Nephron (organoid): Measurements from ENCODE around the gene OR6C65.
"Not testable (repeated sequence)": the region's sequence is repeated elsewhere in the genome, so short reads cannot be mapped to it uniquely, and the experiment has no call there.

Experiments used
- H3K27ac Mint-ChIP-seq, 3 experiments: 2 replicates each; pipeline ENCODE4 v1.8.0; 2020; ENCODE audit warnings: mixed read lengths in 3 of 3, mild to moderate bottlenecking in 2 of 3, moderate library complexity in 1 of 3
- H3K27me3 Mint-ChIP-seq: 2 replicates; pipeline ENCODE4 v1.8.0; 2021; ENCODE audit warnings: low read depth, mild to moderate bottlenecking, moderate library complexity, mixed read lengths
- H3K36me3 Mint-ChIP-seq: 2 replicates; pipeline ENCODE4 v1.8.0; 2020; ENCODE audit warnings: low read depth, mixed read lengths
- H3K4me1 Mint-ChIP-seq: 2 replicates; pipeline ENCODE4 v1.8.0; 2020; ENCODE audit warnings: mixed read lengths
- H3K4me3 Mint-ChIP-seq, 3 experiments: 2 replicates each; pipeline ENCODE4 v1.8.0; 2020; ENCODE audit warnings: mild to moderate bottlenecking in 3 of 3, mixed read lengths in 3 of 3, moderate library complexity in 2 of 3
- H3K9me3 Mint-ChIP-seq: 2 replicates; pipeline ENCODE4 v1.8.0; 2020; ENCODE audit warnings: mixed read lengths
- CTCF ChIP-seq, 3 experiments: fragments of 200-600 bp; sonication (generic); IDR thresholded peaks; one replicate each; pipeline ENCODE4 v1.5.0; 2021; ENCODE audit warnings: antibody characterized with exemption in 3 of 3; ENCODE audit not compliant: unreplicated experiment in 3 of 3

Gene OR6C65

DNA sequence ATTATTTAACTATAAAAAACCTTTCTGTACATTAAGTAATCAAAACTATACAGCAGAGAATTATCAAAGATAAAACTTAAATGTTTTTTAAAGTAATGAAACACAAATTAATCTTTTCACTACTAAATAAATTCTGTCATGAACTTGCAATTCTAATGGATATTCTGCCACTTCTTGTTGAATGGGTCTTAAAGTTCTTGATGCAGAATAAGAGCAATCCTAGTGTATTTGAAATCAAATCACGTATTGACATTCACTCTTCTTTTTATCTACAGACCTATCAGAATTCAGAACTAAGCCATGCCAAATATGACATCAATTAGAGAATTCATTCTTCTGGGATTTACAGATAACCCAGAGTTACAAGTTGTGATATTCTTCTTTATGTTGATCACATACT is at the start of gene OR6C65:
Gene OR6C65 (plus strand): TSS at position 301 of the 400 bp plus-strand sequence. CDS start 0 bp downstream, at position 301.
- Mint-ChIP-seq H3K9me3 (no peaks in the 10 kb centered on the region), H3K27me3 (no peaks in the 10 kb centered on the region), H3K4me1 (no peaks in the 10 kb centered on the region), H3K4me3 (no peak within 1 kb of the TSS), H3K36me3 (no peaks in the 10 kb centered on the region), H3K27ac (no peak within 1 kb of the TSS)
- TF ChIP-seq CTCF (IDR thresholded peaks at IDR 0.05; ENCODE audit: unreplicated experiment in 3 of 3), result no peak

- not testable (repeated sequence) for H3K4me3 Mint-ChIP-seq, H3K9me3 Mint-ChIP-seq, H3K27me3 Mint-ChIP-seq, H3K4me1 Mint-ChIP-seq, H3K36me3 Mint-ChIP-seq, H3K27ac Mint-ChIP-seq
Observed at GRCh38 chr12:55355338-55355737, 45.0 kb upstream of the OR6C65 start.

- Mint-ChIP-seq H3K9me3 (no peaks in the 10 kb centered on the region), H3K36me3 (no peaks in the 10 kb centered on the region), H3K27ac (no peak within 1 kb of the TSS), H3K4me3 (no peak within 1 kb of the TSS), H3K27me3 (peaks cover 5% of the 10 kb centered on the region), H3K4me1 (no peaks in the 10 kb centered on the region)
- no peak for TF ChIP-seq CTCF (IDR thresholded peaks at IDR 0.05; ENCODE audit: unreplicated experiment in 3 of 3)
Observed at GRCh38 chr12:55362675-55363074, 37.7 kb upstream of the OR6C65 start, which contains the start of gene OR6C75. Gene OR6C75, plus strand, starts transcription at chr12:55362975. Its CDS starts 2,136 bp downstream, at chr12:55365111.

- TF ChIP-seq CTCF (IDR thresholded peaks at IDR 0.05; ENCODE audit: unreplicated experiment in 3 of 3), result no peak
- Mint-ChIP-seq H3K27ac (no peak overlapping the region), H3K9me3 (no peaks in the 10 kb centered on the region), H3K36me3 (no peaks in the 10 kb centered on the region), H3K4me3 (no peak overlapping the region), H3K27me3 (peaks cover 5% of the 10 kb centered on the region), H3K4me1 (no peaks in the 10 kb centered on the region)
Observed at GRCh38 chr12:55365086-55365485, 35.2 kb upstream of the OR6C65 start.

GRCh38 chr12:55372521-55372920 is 27.8 kb upstream of the OR6C65 start:
- Mint-ChIP-seq H3K27ac (no peak overlapping the region), H3K36me3 (no peaks in the 10 kb centered on the region), H3K4me1 (no peaks in the 10 kb centered on the region), H3K27me3 (no peaks in the 10 kb centered on the region), H3K9me3 (no peaks in the 10 kb centered on the region), H3K4me3 (no peak overlapping the region)
- no peak for TF ChIP-seq CTCF (IDR thresholded peaks at IDR 0.05; ENCODE audit: unreplicated experiment in 3 of 3)

DNA sequence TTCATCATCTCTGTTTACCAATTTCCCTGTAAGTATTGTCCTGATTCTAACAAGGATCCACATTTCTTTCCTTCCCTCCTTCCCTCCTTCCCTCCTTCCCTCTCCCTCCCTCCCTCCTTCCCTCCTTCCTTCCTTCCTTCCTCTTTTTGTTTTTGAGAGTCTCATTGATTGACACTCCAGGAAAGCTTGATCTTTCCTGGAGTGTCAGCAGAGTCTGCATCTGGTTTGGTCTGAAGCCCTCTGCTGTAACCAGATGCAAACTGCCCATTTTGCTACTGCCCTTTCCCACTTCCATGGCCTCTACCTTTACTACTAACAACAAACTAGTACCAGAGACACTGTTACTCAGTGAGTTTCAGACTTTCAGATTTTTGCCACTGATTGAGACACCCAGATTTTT is 14.4 kb upstream of the OR6C65 start:
- no peak overlapping the region for H3K4me3 Mint-ChIP-seq
- H3K27me3 Mint-ChIP-seq, result no peaks in the 10 kb centered on the region
- H3K9me3 Mint-ChIP-seq, result no peaks in the 10 kb centered on the region
- H3K36me3 Mint-ChIP-seq, result no peaks in the 10 kb centered on the region
- H3K27ac Mint-ChIP-seq, result no peak overlapping the region
- no peak for TF ChIP-seq CTCF (IDR thresholded peaks at IDR 0.05; ENCODE audit: unreplicated experiment in 3 of 3)
- H3K4me1 Mint-ChIP-seq, result no peaks in the 10 kb centered on the region
